Measurements from ENCODE around the gene NPAS1.
A peak's percentile ranks its signal among the peaks of the same experiment; 100 is the strongest.
"Not testable (repeated sequence)": the region's sequence is repeated elsewhere in the genome, so short reads cannot be mapped to it uniquely, and the experiment has no call there.

The NPAS1 gene

GRCh38 chr19:47050562-47050961, 30.9 kb downstream of the NPAS1 start:
- DNase-seq: not testable (repeated sequence)

- peak; percentile 18 for DNase-seq
These were observed 36.8 kb downstream of the NPAS1 start for GRCh38 chr19:47056411-47056810.

GRCh38 chr19:47057328-47057727, 37.7 kb downstream of the NPAS1 start:
- DNase-seq: no peak

GRCh38 chr19:47058621-47059022, 39.0 kb downstream of the NPAS1 start:
- DNase-seq: no peak

- no peak for DNase-seq
These were observed 44.2 kb downstream of the NPAS1 start for GRCh38 chr19:47063874-47064273.

GRCh38 chr19:47065242-47065641, 45.6 kb downstream of the NPAS1 start:
- no peak for DNase-seq

GRCh38 chr19:47066376-47067214, 47.0 kb downstream of the NPAS1 start:
- no peak for DNase-seq

GRCh38 chr19:47067215-47067847, 47.7 kb downstream of the NPAS1 start:
- no peak for DNase-seq

GRCh38 chr19:47068246-47068645, 48.6 kb downstream of the NPAS1 start:
- no peak for DNase-seq

GRCh38 chr19:47068876-47069406, 49.3 kb downstream of the NPAS1 start:
- DNase-seq: no peak

GRCh38 chr19:47069795-47070194, 50.2 kb downstream of the NPAS1 start:
- DNase-seq: no peak

- no peak for DNase-seq
These were observed 51.1 kb downstream of the NPAS1 start for GRCh38 chr19:47070756-47071155.

GRCh38 chr19:47071731-47072130, 52.1 kb downstream of the NPAS1 start:
- DNase-seq: no peak

GRCh38 chr19:47072323-47072722, 52.7 kb downstream of the NPAS1 start:
- no peak for DNase-seq

GRCh38 chr19:47073574-47073973, 53.9 kb downstream of the NPAS1 start:
- no peak for DNase-seq

- DNase-seq: no peak
These were observed 55.0 kb downstream of the NPAS1 start for GRCh38 chr19:47074621-47075020.

GRCh38 chr19:47075179-47075810, 55.7 kb downstream of the NPAS1 start:
- DNase-seq: no peak

- DNase-seq: no peak
These were observed 56.3 kb downstream of the NPAS1 start for GRCh38 chr19:47075941-47076340.

- DNase-seq: not testable (repeated sequence)
These were observed 58.7 kb downstream of the NPAS1 start for GRCh38 chr19:47078351-47078750.

- no peak for DNase-seq
These were observed 61.5 kb downstream of the NPAS1 start for GRCh38 chr19:47081095-47081494.

- DNase-seq: no peak
These were observed 62.9 kb downstream of the NPAS1 start for GRCh38 chr19:47082493-47082892.

GRCh38 chr19:47084879-47085439, 65.3 kb downstream of the NPAS1 start:
- DNase-seq: no peak

GRCh38 chr19:47086280-47086679, 66.6 kb downstream of the NPAS1 start:
- DNase-seq: no peak
